Endothelial cell (in vitro differentiated cells): ENCODE measurements around the gene METRN. TPM values are rescaled to one million over a fixed set of nuclear protein-coding genes. Genes with fewer than 3 reads are reported as not detected.
"Not testable (repeated sequence)": the region's sequence is repeated elsewhere in the genome, so short reads cannot be mapped to it uniquely, and the experiment has no call there.

Experiments
- DNase-seq: peaks from one replicate; pipeline ENCODE4 v3.0.0; 2021; ENCODE audit warnings: low spot score
- H3K27ac Mint-ChIP-seq: one replicate; pipeline ENCODE4 v1.8.0; 2021; ENCODE audit warnings: mixed read lengths, inconsistent platforms; ENCODE audit not compliant: unreplicated experiment
- H3K27me3 Mint-ChIP-seq: one replicate; pipeline ENCODE4 v1.8.0; 2021; ENCODE audit warnings: mild to moderate bottlenecking, moderate library complexity, mixed read lengths, inconsistent platforms; ENCODE audit not compliant: unreplicated experiment
- H3K36me3 Mint-ChIP-seq: one replicate; pipeline ENCODE4 v1.8.0; 2021; ENCODE audit warnings: mild to moderate bottlenecking, low read depth, mixed read lengths, inconsistent platforms; ENCODE audit not compliant: unreplicated experiment
- H3K4me1 Mint-ChIP-seq: one replicate; pipeline ENCODE4 v1.8.0; 2021; ENCODE audit warnings: mild to moderate bottlenecking, mixed read lengths, inconsistent platforms; ENCODE audit not compliant: unreplicated experiment
- H3K4me3 Mint-ChIP-seq: one replicate; pipeline ENCODE4 v1.8.0; 2021; ENCODE audit warnings: mild to moderate bottlenecking, mixed read lengths, inconsistent platforms; ENCODE audit not compliant: unreplicated experiment
- H3K9me3 Mint-ChIP-seq: one replicate; pipeline ENCODE4 v1.8.0; 2021; ENCODE audit warnings: mixed read lengths, inconsistent platforms; ENCODE audit not compliant: unreplicated experiment
- total RNA-seq: library from RNA; stranded (reverse); fragmentation: NEBNext Ultra II Directional; extraction: Animal tissue kit (Norgen Biotek cat#: 25700); gene quantifications from one replicate; pipeline ENCODE4 v1.2.1, GENCODE V29; 2021; ENCODE audit not compliant: unreplicated experiment
- TF ChIP-seq, protein P1 (sequence below): fragments of 200-600 bp; sonication (generic); IDR thresholded peaks from one replicate; pipeline ENCODE4 v1.5.0; 2021; ENCODE audit warnings: antibody characterized with exemption; ENCODE audit not compliant: unreplicated experiment

The METRN gene
- total RNA-seq, 1 donor from 2014 or later, result 11.2 TPM

DNA sequence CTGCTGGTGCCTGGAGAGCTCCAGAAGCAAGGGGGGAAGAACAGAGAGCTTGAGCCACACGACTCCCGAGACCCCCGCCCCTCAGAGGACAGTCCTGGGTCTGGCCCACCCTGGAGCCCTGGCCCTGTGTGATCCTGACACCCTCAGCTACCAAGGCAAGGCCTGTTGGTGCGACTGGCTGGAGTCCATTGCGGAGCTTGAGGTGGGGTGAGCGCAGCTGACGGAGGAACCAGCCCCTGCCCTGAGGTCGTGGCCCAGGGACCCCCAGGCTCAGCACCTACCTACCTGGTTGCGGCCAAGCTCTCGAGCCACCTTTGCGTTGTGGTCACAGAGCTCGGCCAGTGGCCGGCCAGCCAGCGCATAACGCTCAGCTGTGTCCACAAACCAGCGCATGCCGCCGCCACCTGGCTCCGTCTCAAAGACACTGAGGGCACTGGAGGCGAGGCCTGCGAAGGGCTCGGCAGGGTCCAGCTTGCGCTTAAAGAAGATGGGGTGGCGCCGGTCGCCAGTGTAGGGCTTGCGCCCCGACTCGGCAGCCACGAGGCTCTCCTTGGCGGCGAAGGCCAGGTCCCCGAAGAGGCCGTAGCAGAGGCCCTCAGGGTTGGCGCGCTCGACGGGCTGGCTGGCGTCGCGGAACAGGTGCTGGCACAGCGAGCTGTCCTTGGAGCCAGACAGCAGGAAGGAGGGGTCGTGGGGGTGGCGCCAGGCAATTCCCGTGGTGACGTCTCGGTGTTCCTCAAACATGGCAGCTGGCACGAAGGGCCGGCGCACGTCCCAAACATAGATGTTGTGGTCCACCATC lies 28.3 kb upstream of the METRN start:
- Mint-ChIP-seq H3K27ac (no peak overlapping the region), H3K4me3 (no peak overlapping the region), H3K36me3 (peaks cover 5% of the 10 kb centered on the region), H3K9me3 (no peaks in the 10 kb centered on the region), H3K4me1 (peaks cover 6% of the 10 kb centered on the region), H3K27me3 (peaks cover 16% of the 10 kb centered on the region)
- TF ChIP-seq, protein P1, sequence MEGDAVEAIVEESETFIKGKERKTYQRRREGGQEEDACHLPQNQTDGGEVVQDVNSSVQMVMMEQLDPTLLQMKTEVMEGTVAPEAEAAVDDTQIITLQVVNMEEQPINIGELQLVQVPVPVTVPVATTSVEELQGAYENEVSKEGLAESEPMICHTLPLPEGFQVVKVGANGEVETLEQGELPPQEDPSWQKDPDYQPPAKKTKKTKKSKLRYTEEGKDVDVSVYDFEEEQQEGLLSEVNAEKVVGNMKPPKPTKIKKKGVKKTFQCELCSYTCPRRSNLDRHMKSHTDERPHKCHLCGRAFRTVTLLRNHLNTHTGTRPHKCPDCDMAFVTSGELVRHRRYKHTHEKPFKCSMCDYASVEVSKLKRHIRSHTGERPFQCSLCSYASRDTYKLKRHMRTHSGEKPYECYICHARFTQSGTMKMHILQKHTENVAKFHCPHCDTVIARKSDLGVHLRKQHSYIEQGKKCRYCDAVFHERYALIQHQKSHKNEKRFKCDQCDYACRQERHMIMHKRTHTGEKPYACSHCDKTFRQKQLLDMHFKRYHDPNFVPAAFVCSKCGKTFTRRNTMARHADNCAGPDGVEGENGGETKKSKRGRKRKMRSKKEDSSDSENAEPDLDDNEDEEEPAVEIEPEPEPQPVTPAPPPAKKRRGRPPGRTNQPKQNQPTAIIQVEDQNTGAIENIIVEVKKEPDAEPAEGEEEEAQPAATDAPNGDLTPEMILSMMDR, result no peak
- no peak for DNase-seq

DNA sequence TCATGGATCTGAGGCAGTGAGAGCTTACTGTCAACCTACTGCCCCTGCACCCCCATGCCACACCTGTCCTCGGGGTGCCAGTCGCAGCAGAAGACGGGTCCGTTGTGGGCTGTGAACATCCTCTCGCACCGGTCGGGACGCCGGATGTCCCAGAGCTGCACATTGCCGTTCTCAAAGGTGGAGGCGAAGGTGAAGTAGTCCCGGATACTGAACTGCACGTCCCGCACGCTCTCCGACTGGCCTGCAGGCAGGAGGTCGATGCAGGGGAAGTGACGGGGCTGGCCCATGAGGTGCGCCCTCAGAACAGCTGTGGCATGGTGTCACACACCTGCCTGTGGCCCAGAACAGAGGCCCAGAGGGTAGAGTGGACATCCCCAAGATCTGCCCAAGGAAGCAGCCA lies 27.4 kb upstream of the METRN start:
- H3K27me3 Mint-ChIP-seq, result peaks cover 13% of the 10 kb centered on the region
- no peaks in the 10 kb centered on the region for H3K9me3 Mint-ChIP-seq
- H3K27ac Mint-ChIP-seq, result no peak overlapping the region
- peaks cover 3% of the 10 kb centered on the region for H3K36me3 Mint-ChIP-seq
- no peak overlapping the region for H3K4me3 Mint-ChIP-seq
- no peak for DNase-seq
- TF ChIP-seq, protein P1, result no peak
- H3K4me1 Mint-ChIP-seq, result peaks cover 5% of the 10 kb centered on the region

DNA sequence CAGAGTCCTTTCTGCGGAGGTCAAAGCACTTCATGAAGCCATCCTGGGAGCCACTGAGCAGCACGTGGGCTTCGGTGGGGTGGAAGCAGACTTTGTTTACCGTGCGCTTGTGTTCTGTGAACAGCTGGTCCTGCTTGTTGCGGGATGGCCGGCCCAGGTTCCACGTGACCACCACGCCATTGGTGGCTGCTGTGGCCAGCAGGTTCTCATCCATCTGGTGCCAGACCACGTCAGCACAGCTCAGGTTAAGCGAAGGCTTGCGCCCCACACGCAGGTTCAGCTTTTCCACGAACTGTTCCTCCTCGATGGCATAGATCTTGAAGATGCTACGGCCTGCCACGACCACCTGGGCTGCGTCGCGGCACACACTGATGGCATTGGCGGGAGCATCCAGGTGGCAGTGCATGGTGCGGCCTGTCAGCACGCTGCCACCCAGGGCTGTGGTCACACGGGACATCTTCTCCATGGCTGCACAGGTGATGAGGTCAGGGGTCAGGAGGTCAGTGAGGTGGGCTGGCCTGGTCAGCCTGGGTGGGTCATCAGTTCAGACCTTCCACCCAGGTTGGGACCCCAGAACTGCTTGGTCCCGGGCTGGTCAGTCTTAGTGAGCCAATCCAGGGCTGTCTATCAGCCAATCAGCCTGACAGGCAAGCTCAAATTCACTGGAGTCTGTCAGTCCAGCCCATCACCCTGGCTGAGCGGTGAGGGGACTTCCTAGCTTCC lies 25.6 kb upstream of the METRN start:
- TF ChIP-seq, protein P1, result no peak
- Mint-ChIP-seq H3K27me3 (peaks cover 15% of the 10 kb centered on the region), H3K27ac (peak overlapping the region; percentile 80), H3K9me3 (no peaks in the 10 kb centered on the region), H3K36me3 (no peaks in the 10 kb centered on the region), H3K4me1 (peaks cover 3% of the 10 kb centered on the region), H3K4me3 (peak overlapping the region; percentile 89)
- DNase-seq, result no peak

DNA sequence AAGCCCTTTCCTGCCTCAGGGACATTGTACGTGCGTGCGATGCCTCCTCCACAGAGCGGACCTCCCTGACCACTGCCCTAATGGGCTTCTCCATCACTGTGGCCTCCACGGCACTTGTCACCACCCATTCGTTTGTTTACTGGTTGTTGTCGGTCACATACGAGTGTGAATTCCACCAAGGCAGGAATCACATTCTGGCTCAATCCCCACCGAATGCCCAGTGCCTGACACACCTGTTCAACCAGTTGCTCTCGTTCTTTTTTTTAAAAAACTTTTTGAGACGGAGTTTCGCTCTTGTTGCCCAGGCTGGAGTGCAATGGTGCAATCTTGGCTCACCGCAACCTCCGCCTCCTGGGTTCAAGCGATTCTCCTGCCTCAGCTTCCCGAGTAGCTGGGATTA lies 23.7 kb upstream of the METRN start:
- Mint-ChIP-seq H3K4me3 (peak overlapping the region; percentile 43), H3K27me3 (peaks cover 21% of the 10 kb centered on the region), H3K27ac (peak overlapping the region; percentile 13)
- H3K9me3 Mint-ChIP-seq, H3K36me3 Mint-ChIP-seq, H3K4me1 Mint-ChIP-seq, DNase-seq: not testable (repeated sequence)

DNA sequence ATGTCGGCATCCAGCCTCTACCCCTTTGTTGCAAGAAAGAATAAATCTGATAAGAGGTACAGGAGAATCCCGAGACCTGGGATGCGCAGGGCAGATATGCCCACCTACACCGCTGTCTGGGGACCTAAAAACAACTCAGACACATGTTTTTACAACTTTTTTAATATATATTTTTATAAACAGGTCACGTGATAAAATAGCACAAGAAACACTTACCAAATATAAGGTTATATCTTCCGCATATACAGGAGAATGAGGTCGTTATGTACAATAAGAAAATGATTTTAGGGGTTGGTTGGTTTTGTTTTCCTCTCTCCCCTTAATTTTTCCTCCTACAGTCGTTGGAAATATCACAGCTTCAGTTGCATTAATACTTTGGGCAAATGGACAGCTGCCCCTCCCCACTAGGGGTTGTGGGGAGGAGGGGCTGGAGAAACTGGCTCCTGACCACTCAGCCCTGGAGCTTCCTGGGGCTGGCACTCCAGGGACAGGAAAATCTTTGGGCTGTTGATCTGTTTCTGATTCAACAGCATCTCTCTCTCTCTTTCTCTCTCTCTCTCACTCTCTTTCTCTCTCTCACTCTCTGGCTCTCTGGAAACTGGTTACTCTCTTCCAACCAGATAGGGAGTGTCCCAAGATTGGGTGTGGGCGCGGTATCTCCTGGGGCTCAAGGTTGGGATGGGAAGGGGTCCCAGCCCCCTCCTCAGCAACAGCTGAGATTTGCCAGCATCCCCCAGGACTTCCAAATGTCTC lies 22.4 kb upstream of the METRN start:
- peaks cover 3% of the 10 kb centered on the region for H3K4me1 Mint-ChIP-seq
- no peak overlapping the region for H3K27ac Mint-ChIP-seq
- no peak overlapping the region for H3K4me3 Mint-ChIP-seq
- TF ChIP-seq, protein P1, result no peak
- no peak for DNase-seq
- H3K9me3 Mint-ChIP-seq, result no peaks in the 10 kb centered on the region
- peaks cover 27% of the 10 kb centered on the region for H3K27me3 Mint-ChIP-seq
- H3K36me3 Mint-ChIP-seq, result no peaks in the 10 kb centered on the region
